HG03060 (cell line): ENCODE data around the gene CASQ1.

ENCODE experiments used
- ATAC-seq: cut with Tn5 transposase; IDR thresholded peaks from one replicate; pipeline ENCODE4 v1.9.1; 2021; ENCODE audit warnings: low read depth, moderate number of reproducible peaks; ENCODE audit not compliant: unreplicated experiment

The CASQ1 gene

GRCh38 chr1:160168016-160168415 lies 22.4 kb upstream of the CASQ1 start:
- no peak for ATAC-seq

GRCh38 chr1:160168609-160169369 lies 21.6 kb upstream of the CASQ1 start:
- ATAC-seq = no peak

GRCh38 chr1:160169553-160170399 lies 20.6 kb upstream of the CASQ1 start:
- peak; percentile 42 for ATAC-seq

GRCh38 chr1:160171354-160171753 lies 19.0 kb upstream of the CASQ1 start:
- ATAC-seq = no peak

GRCh38 chr1:160171980-160172379 lies 18.4 kb upstream of the CASQ1 start:
- ATAC-seq = no peak

- no peak for ATAC-seq
These were observed 13.1 kb upstream of the CASQ1 start for GRCh38 chr1:160177231-160177630.

- no peak for ATAC-seq
These were observed 12.7 kb upstream of the CASQ1 start for GRCh38 chr1:160177667-160178066.

GRCh38 chr1:160178731-160179130 lies 11.6 kb upstream of the CASQ1 start:
- no peak for ATAC-seq

- ATAC-seq = no peak
These were observed 11.0 kb upstream of the CASQ1 start for GRCh38 chr1:160179336-160179735.

- no peak for ATAC-seq
These were observed 4.1 kb upstream of the CASQ1 start for GRCh38 chr1:160186246-160186645.

GRCh38 chr1:160186729-160187128 lies 3.6 kb upstream of the CASQ1 start:
- ATAC-seq = no peak

GRCh38 chr1:160187407-160187806 lies 3.0 kb upstream of the CASQ1 start:
- ATAC-seq = no peak

- ATAC-seq = no peak
These were observed 2.0 kb upstream of the CASQ1 start for GRCh38 chr1:160188341-160188740.

GRCh38 chr1:160191756-160192155 lies 1.4 kb downstream of the CASQ1 start:
- ATAC-seq = no peak

GRCh38 chr1:160192234-160192633 lies 1.9 kb downstream of the CASQ1 start:
- no peak for ATAC-seq

- no peak for ATAC-seq
These were observed 2.9 kb downstream of the CASQ1 start for GRCh38 chr1:160193091-160193819.

- no peak for ATAC-seq
These were observed 3.7 kb downstream of the CASQ1 start for GRCh38 chr1:160193832-160194736.

GRCh38 chr1:160194737-160195059 lies 4.3 kb downstream of the CASQ1 start:
- ATAC-seq = no peak

- ATAC-seq = no peak
These were observed 5.8 kb downstream of the CASQ1 start for GRCh38 chr1:160196143-160196542.

GRCh38 chr1:160197231-160197630 lies 6.9 kb downstream of the CASQ1 start:
- ATAC-seq = no peak
